Neuronal stem cell (in vitro differentiated cells): ENCODE results near the gene POGLUT2.

Source experiments
- DNase-seq: peaks from one replicate; pipeline ENCODE4 v3.0.0-alpha.2; 2013; ENCODE audit warnings: low spot score
- H2AFZ ChIP-seq: one replicate; pipeline ENCODE4 v1.6.1; 2013; ENCODE audit warnings: mild to moderate bottlenecking, low read length, inconsistent platforms
- H2AK5ac ChIP-seq: 2 replicates; pipeline ENCODE4 v1.6.1; 2013; ENCODE audit warnings: low read depth, mild to moderate bottlenecking, inconsistent platforms, low read length, moderate library complexity, mixed read lengths
- H2BK120ac ChIP-seq: 2 replicates; pipeline ENCODE4 v1.6.1; 2013; ENCODE audit warnings: low read depth, mild to moderate bottlenecking, inconsistent platforms, low read length, moderate library complexity, mixed read lengths
- H2BK12ac ChIP-seq: one replicate; pipeline ENCODE4 v1.6.1; 2013; ENCODE audit warnings: low read length, inconsistent platforms
- H2BK15ac ChIP-seq: 2 replicates; pipeline ENCODE4 v1.6.1; 2013; ENCODE audit warnings: mild to moderate bottlenecking, low read length, inconsistent platforms, mixed read lengths
- H2BK5ac ChIP-seq: one replicate; pipeline ENCODE4 v1.6.1; 2013; ENCODE audit warnings: inconsistent platforms, mild to moderate bottlenecking, low read length, moderate library complexity
- H3K14ac ChIP-seq: one replicate; pipeline ENCODE4 v1.6.1; 2013; ENCODE audit warnings: low read length, inconsistent platforms
- H3K18ac ChIP-seq: 2 replicates; pipeline ENCODE4 v1.6.1; 2013; ENCODE audit warnings: low read length, inconsistent platforms
- H3K23ac ChIP-seq: 2 replicates; pipeline ENCODE4 v1.6.1; 2013; ENCODE audit warnings: low read depth, mild to moderate bottlenecking, mixed read lengths, low read length, inconsistent platforms; ENCODE audit not compliant: poor library complexity
- H3K27ac ChIP-seq: replicated peaks from 3 replicates; pipeline ENCODE4 v1.5.1; 2013; ENCODE audit warnings: low read length, inconsistent platforms
- H3K27me3 ChIP-seq, 3 experiments: 2 replicates each; pipeline ENCODE4 v1.6.1; 2013; ENCODE audit warnings: low read length in 3 of 3, mild to moderate bottlenecking in 2 of 3, inconsistent platforms in 1 of 3, low read depth in 1 of 3, mixed read lengths in 1 of 3, moderate library complexity in 1 of 3; ENCODE audit not compliant: control insufficient read depth in 3 of 3, insufficient read depth in 3 of 3
- H3K36me3 ChIP-seq, 2 donors: replicated peaks in 1 of 2; 2 replicates each; pipeline ENCODE4 v1.6.1; 2013; ENCODE audit warnings: low read length in 2 of 2; ENCODE audit not compliant: control insufficient read depth in 2 of 2, insufficient read depth in 2 of 2
- H3K4ac ChIP-seq: 2 replicates; pipeline ENCODE4 v1.6.1; 2013; ENCODE audit warnings: inconsistent platforms, mild to moderate bottlenecking, low read length, moderate library complexity
- H3K4me1 ChIP-seq, 2 donors: 1 replicate in 1 of 2; 2 replicates in 1 of 2; pipeline ENCODE4 v1.6.1; 2013; ENCODE audit warnings: low read length in 2 of 2, low read depth in 1 of 2; ENCODE audit not compliant: control insufficient read depth in 2 of 2, insufficient read depth in 1 of 2
- H3K4me2 ChIP-seq: one replicate; pipeline ENCODE4 v1.6.1; 2013; ENCODE audit warnings: mild to moderate bottlenecking, low read length, inconsistent platforms; ENCODE audit not compliant: insufficient read depth, poor library complexity, severe bottlenecking
- H3K4me3 ChIP-seq, 2 donors: 2 replicates each; pipeline ENCODE4 v1.5.1; 2013; ENCODE audit warnings: low read length in 2 of 2, mild to moderate bottlenecking in 2 of 2, inconsistent platforms in 1 of 2, moderate library complexity in 1 of 2
- H3K79me1 ChIP-seq: one replicate; pipeline ENCODE4 v1.6.1; 2013; ENCODE audit warnings: low read depth, mild to moderate bottlenecking, inconsistent platforms, low read length, moderate library complexity
- H3K9ac ChIP-seq: one replicate; pipeline ENCODE4 v1.6.1; 2013; ENCODE audit warnings: mild to moderate bottlenecking, low read depth, low read length, inconsistent platforms; ENCODE audit not compliant: poor library complexity
- H3K9me3 ChIP-seq, 2 donors: replicated peaks in 1 of 2; 2 replicates each; pipeline versions ENCODE3 to v1.6.1; 2013; ENCODE audit warnings: low read length in 2 of 2, mild to moderate bottlenecking in 2 of 2, inconsistent platforms in 1 of 2, low read depth in 1 of 2, mixed read lengths in 1 of 2, moderate library complexity in 1 of 2; ENCODE audit not compliant: control insufficient read depth in 2 of 2, insufficient read depth in 1 of 2
- H4K8ac ChIP-seq: one replicate; pipeline ENCODE4 v1.6.1; 2013; ENCODE audit warnings: low read depth, mild to moderate bottlenecking, inconsistent platforms, low read length, moderate library complexity
- H4K91ac ChIP-seq: one replicate; pipeline ENCODE4 v1.6.1; 2013; ENCODE audit warnings: low read length, low read depth, mild to moderate bottlenecking, inconsistent platforms; ENCODE audit not compliant: poor library complexity
- WGBS, 2 donors: extraction: QIAGEN DNeasy Blood & Tissue Kit; methylation state at CpG; one replicate each; pipeline ENCODE4 v1.1.7; 2013; ENCODE audit warnings: missing lambda C conversion rate in 2 of 2, mixed read lengths in 1 of 2; ENCODE audit not compliant: insufficient read length in 2 of 2, insufficient replicate concordance in 1 of 2; ENCODE audit errors: extremely low coverage in 2 of 2; 5-methylcytosine and 5-hydroxymethylcytosine counted together

Gene POGLUT2

DNA sequence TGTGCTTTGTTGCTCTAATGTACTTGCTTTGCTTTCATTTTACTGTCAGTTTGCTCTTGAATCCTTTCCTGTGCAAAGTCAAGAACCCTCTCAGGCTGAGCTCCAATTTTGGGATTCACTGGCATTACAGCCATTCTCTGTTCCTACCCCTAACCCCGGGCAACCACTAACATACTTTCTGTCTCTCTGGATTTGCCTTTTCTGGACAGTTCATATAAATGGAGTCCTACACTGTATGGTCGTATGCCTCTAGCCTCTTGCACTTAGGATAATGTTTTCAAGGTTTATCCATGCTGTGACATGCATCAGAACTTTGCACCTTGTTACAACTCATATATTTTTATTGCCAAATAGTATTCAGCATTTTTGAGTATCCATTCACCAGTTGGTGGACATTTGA, 22.5 kb downstream of the POGLUT2 start:
- peaks cover 5% of the 10 kb centered on the region for H3K79me1 ChIP-seq
- no peak overlapping the region for H3K27ac ChIP-seq
- no peak overlapping the region for H3K14ac ChIP-seq
- no peak overlapping the region for H2AK5ac ChIP-seq
- no peak overlapping the region for H2BK15ac ChIP-seq
- H3K9me3 ChIP-seq, result peaks cover 0 to 3% of the 10 kb centered on the region in 2 donors
- H2BK5ac ChIP-seq, result no peak overlapping the region
- H2AFZ ChIP-seq, result no peak overlapping the region
- no peak overlapping the region for H3K9ac ChIP-seq
- no peak overlapping the region for H4K91ac ChIP-seq
- H4K8ac ChIP-seq, result no peak overlapping the region
- no peak overlapping the region for H3K4me2 ChIP-seq
- no peak overlapping the region for H2BK12ac ChIP-seq
- no peak overlapping the region for H3K4me3 ChIP-seq
- no peak overlapping the region for H3K18ac ChIP-seq
- H3K23ac ChIP-seq, result no peak overlapping the region
- WGBS, 2 donors, result no CpG with 5 or more reads among the region's 2 CpGs
- H3K4me1 ChIP-seq, result peaks cover 0 to 7% of the 10 kb centered on the region in 2 donors
- peaks cover 0 to 3% (median 0%) of the 10 kb centered on the region in 3 experiments for H3K27me3 ChIP-seq
- no peak overlapping the region for H3K4ac ChIP-seq
- DNase-seq, result no peak
- no peak overlapping the region for H2BK120ac ChIP-seq
- H3K36me3 ChIP-seq, result no peaks in the 10 kb centered on the region

DNA sequence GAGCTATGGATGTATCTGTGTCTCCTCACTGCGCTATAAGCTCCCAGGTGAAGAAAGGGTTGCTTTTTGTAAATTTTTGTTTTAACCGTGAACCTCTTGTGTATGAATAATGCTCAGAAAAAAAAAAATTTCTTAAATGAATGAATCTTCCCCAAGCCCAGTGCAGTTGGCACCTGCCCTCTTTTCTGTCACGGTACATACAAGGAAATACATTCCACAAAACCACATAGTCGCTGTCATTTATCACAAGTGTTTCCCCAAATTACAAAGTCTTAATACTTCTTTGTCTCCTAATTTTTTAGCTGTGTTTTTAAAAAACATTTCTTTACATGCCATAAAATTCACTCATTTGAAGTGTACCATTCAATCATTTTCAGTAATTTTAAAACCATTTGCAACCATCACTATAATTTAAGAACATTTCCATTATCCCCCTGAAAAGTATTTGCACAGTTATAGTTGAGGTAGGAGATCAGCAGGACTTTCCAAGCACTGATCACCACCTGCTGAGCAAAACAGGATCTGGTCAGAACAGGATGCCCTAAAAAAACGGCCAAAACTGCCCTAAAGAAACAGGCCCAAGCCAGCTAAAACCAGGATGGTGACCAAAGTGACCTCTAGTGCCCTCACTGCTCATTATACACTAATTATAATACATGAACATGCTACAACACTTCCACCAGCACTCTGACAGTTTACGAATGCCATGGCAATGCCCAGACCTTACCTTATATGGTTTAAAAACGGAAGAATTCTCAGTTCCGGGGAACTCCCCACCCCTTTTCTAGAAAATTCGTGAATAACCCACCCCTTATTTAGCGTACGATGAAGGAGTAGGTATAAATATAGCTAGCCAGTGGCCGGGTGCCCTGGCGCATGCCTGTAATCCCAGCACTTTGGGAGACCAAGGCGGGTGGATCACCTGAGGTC, 23.9 kb downstream of the POGLUT2 start:
- Histone ChIP-seq H3K4me3 (no peak overlapping the region), H3K9me3 (peaks cover 0 to 3% of the 10 kb centered on the region in 2 donors), H3K18ac (no peak overlapping the region), H3K14ac (peak overlapping the region; percentile 25), H2BK12ac (no peak overlapping the region), H3K36me3 (no peaks in the 10 kb centered on the region), H2BK15ac (no peak overlapping the region), H2AK5ac (peak overlapping the region; percentile 2), H3K4me2 (no peak overlapping the region), H3K27me3 (peaks cover 0 to 3% (median 0%) of the 10 kb centered on the region in 3 experiments), H3K4me1 (peaks cover 0 to 7% of the 10 kb centered on the region in 2 donors), H2BK120ac (no peak overlapping the region), H2AFZ (peak overlapping the region; percentile 30), H3K4ac (no peak overlapping the region), H3K27ac (no peak overlapping the region), H4K8ac (peak overlapping the region; percentile 89), H3K79me1 (peaks cover 5% of the 10 kb centered on the region), H3K9ac (no peak overlapping the region), H2BK5ac (no peak overlapping the region), H3K23ac (no peak overlapping the region), H4K91ac (no peak overlapping the region)
- WGBS, 2 donors, result no CpG with 5 or more reads among the region's 14 CpGs
- no peak for DNase-seq

DNA sequence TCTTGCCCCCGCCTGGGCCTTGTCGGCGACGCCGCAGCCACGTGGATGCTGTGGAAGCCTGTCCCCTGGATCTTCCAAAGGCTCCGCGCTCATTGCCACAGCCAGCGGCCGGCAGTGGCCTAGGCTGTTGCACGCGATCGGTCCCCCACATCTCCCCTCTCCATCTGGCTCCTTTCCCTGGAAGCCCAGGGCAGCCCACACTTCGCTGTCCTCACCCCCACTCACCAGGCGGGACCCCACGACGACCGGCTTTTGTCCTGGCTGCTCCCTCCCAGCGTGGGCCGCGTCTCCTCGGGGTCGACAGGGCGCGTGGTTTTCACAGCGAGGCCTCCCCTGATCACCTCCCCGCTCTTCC, 24.6 kb downstream of the POGLUT2 start:
- no peak overlapping the region for H3K4ac ChIP-seq
- H4K8ac ChIP-seq, result peak overlapping the region; percentile 89
- H3K4me2 ChIP-seq, result no peak overlapping the region
- H3K27ac ChIP-seq, result no peak overlapping the region
- H3K14ac ChIP-seq, result peak overlapping the region; percentile 25
- no peak overlapping the region for H2BK120ac ChIP-seq
- peak overlapping the region; percentile 4 for H3K18ac ChIP-seq
- peak overlapping the region; percentile 53 for H3K9ac ChIP-seq
- H3K27me3 ChIP-seq, result peaks cover 0 to 3% (median 0%) of the 10 kb centered on the region in 3 experiments
- H3K36me3 ChIP-seq, result no peaks in the 10 kb centered on the region
- H2BK12ac ChIP-seq, result peak overlapping the region; percentile 36
- peaks cover 5% of the 10 kb centered on the region for H3K79me1 ChIP-seq
- H2BK5ac ChIP-seq, result no peak overlapping the region
- peaks cover 0 to 3% of the 10 kb centered on the region in 2 donors for H3K9me3 ChIP-seq
- no peak overlapping the region for H2BK15ac ChIP-seq
- WGBS, 2 donors, result no CpG with 5 or more reads among the region's 27 CpGs
- H2AFZ ChIP-seq, result peak overlapping the region; percentile 30
- no peak overlapping the region for H3K23ac ChIP-seq
- peak overlapping the region in 1 of 2 donors; percentile 73 for H3K4me3 ChIP-seq
- DNase-seq, result no peak
- peak overlapping the region; percentile 2 for H2AK5ac ChIP-seq
- peaks cover 0 to 7% of the 10 kb centered on the region in 2 donors for H3K4me1 ChIP-seq
- H4K91ac ChIP-seq, result no peak overlapping the region
